IMR-90 (cell line): ENCODE data around the gene ZFHX3. TPM values are rescaled to one million over a fixed set of nuclear protein-coding genes. Genes with fewer than 3 reads are reported as not detected.

Source experiments
- CEBPB ChIP-seq: IDR thresholded peaks from 2 replicates; pipeline ENCODE4 v1.6.1; 2012; ENCODE audit warnings: low read depth, low read length, improper control_type of control experiment
- polyA plus RNA-seq, 3 experiments: library from polyadenylated mRNA; depleted of rRNA; stranded (reverse); fragments of >200 nt; gene quantifications; 2 replicates each; pipeline ENCODE4 v1.2.3, GENCODE V29; 2012; ENCODE audit warnings: low replicate concordance in 1 of 3
- total RNA-seq: library from RNA; depleted of rRNA; stranded (reverse); fragments of >200 nt; gene quantifications from 2 replicates; pipeline ENCODE4 v1.2.3, GENCODE V29; 2012
- TF ChIP-seq, protein P1 (sequence below): fragments of 150-350 bp; IDR thresholded peaks from 2 replicates; pipeline ENCODE4 v1.6.1; 2017; ENCODE audit warnings: mild to moderate bottlenecking, antibody characterized with exemption, low read length, low read depth

ZFHX3 gene
- total and polyA plus RNA-seq, 2 of the 4 experiments (the other 2 are of a cell fraction): 1.4 to 1.7 TPM

DNA sequence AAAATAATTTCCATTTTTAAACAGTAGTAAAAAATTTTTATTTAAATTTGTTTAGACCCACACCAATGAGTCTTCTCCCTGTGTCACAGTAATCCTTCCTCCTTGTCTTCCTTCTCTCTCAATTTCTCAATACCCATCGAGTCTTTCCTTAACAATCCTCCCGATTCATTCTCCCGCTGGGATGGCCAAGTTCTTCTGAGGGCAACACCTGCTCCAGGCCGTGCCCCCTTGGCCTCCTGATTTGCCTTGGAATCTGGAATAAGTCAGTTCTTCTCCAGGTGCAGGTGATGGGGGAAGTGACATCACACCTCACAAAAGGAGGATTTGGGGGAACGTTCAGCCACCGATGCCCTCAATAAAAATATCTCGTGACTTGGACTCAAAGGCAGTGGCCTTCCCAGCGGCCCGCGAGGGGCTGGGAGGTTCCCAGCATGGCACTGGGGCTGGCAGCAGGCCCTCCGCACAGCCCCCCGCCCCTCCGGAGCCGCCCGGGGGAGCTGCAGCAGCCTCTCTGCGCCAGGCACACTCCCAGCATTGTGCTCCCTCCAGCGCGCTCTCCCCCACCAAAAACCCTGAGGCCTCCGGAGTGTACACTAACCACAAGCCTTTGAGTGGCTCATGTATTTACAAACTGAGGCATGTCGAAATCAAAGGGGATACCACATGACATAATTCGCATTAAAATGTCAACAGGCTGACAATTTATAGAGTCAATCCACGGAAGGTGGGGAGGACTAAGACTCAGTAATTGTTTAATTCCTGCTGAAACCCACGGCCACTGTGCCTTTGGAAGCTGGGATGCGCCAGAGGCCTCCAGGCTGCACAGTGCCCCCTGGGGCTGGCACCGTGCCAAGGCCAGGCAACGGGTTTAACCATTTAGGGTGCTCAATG is 120.5 kb downstream of the ZFHX3 start (continued):
- TF ChIP-seq, protein P1, sequence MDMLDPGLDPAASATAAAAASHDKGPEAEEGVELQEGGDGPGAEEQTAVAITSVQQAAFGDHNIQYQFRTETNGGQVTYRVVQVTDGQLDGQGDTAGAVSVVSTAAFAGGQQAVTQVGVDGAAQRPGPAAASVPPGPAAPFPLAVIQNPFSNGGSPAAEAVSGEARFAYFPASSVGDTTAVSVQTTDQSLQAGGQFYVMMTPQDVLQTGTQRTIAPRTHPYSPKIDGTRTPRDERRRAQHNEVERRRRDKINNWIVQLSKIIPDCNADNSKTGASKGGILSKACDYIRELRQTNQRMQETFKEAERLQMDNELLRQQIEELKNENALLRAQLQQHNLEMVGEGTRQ: peak; percentile 62; the same call in 1 of the 2 replicates
- TF ChIP-seq CEBPB: peak; percentile 97
